Epithelial cell of proximal tubule (primary cell): ENCODE data around the gene STAG1. TPM values are rescaled to one million over a fixed set of nuclear protein-coding genes. Genes with fewer than 3 reads are reported as not detected.
A peak's percentile ranks its signal among the peaks of the same experiment; 100 is the strongest.

Experiments
- DNase-seq: peaks from one replicate; pipeline ENCODE4 v3.0.0-alpha.2; 2011; ENCODE audit warnings: low read depth
- H3K4me3 ChIP-seq: 2 replicates; pipeline ENCODE4 v1.5.1; 2011; ENCODE audit warnings: low read depth, mild to moderate bottlenecking, low read length
- CTCF ChIP-seq: conservative IDR thresholded peaks from 2 replicates; pipeline ENCODE4 v1.5.1; 2012; ENCODE audit warnings: low read depth, mild to moderate bottlenecking, low read length
- total RNA-seq: library from RNA; depleted of rRNA; stranded (reverse); fragments of >200 nt; gene quantifications from 2 replicates; pipeline ENCODE4 v1.2.3, GENCODE V29; 2015

Gene STAG1
- total RNA-seq, 1 donor from 2014 or later = 16.3 TPM

- no peak for DNase-seq
- TF ChIP-seq CTCF = no peak
- H3K4me3 ChIP-seq = no peak overlapping the region
These were observed 117.4 kb downstream of the STAG1 start for GRCh38 chr3:136634821-136635220.

GRCh38 chr3:136632625-136633081, 119.5 kb downstream of the STAG1 start:
- no peak for TF ChIP-seq CTCF
- DNase-seq = no peak
- H3K4me3 ChIP-seq = no peak overlapping the region

- no peak for TF ChIP-seq CTCF
- no peak for DNase-seq
- H3K4me3 ChIP-seq = no peak overlapping the region
These were observed 120.8 kb downstream of the STAG1 start for GRCh38 chr3:136631424-136631823.

DNA sequence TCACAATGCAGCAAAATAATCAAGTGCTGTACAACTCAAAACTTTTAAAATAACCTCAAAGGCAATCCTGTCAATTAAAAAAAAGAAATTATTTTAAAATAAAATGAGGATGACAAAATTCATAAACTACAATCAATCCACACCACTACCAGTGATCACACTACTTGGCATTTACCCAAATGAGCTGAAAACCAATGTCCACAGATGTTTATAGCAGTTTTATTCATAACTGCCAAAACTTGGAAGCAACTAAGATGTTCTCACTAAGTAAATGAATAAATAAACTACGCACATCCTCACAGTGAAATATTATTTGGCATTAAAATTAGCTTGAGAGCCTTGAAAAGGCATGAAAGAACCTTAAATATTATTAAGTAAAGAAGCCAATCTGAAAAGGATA, 121.3 kb downstream of the STAG1 start:
- no peak for TF ChIP-seq CTCF
- no peak overlapping the region for H3K4me3 ChIP-seq

GRCh38 chr3:136626493-136626892, 125.7 kb downstream of the STAG1 start:
- DNase-seq = no peak
- H3K4me3 ChIP-seq = no peak overlapping the region
- no peak for TF ChIP-seq CTCF

More for the DNA sequence above, 121.3 kb downstream of the STAG1 start:
- DNase-seq = no peak

- no peak for TF ChIP-seq CTCF
- no peak overlapping the region for H3K4me3 ChIP-seq
- peak; percentile 86 for DNase-seq
These were observed 127.0 kb downstream of the STAG1 start for GRCh38 chr3:136624894-136625815.
